ENCODE results near the gene METRNL.
"Not testable (repeated sequence)": the region's sequence is repeated elsewhere in the genome, so short reads cannot be mapped to it uniquely, and the experiment has no call there.

Gene METRNL

GRCh38 chr17:83109793-83110645 lies 30.6 kb downstream of the METRNL start:
- DNase-seq: peak; percentile 99

- DNase-seq: peak; percentile 28
Measured at GRCh38 chr17:83110735-83111134, 31.3 kb downstream of the METRNL start.

GRCh38 chr17:83111516-83112282 lies 32.3 kb downstream of the METRNL start:
- DNase-seq: no peak

- no peak for DNase-seq
Measured at GRCh38 chr17:83113381-83113780, 34.0 kb downstream of the METRNL start.

GRCh38 chr17:83113792-83114191 lies 34.4 kb downstream of the METRNL start:
- no peak for DNase-seq

GRCh38 chr17:83114706-83115105 lies 35.3 kb downstream of the METRNL start:
- no peak for DNase-seq

- no peak for DNase-seq
Measured at GRCh38 chr17:83115202-83115651, 35.8 kb downstream of the METRNL start.

GRCh38 chr17:83115832-83116231 lies 36.4 kb downstream of the METRNL start:
- DNase-seq: no peak

DNA sequence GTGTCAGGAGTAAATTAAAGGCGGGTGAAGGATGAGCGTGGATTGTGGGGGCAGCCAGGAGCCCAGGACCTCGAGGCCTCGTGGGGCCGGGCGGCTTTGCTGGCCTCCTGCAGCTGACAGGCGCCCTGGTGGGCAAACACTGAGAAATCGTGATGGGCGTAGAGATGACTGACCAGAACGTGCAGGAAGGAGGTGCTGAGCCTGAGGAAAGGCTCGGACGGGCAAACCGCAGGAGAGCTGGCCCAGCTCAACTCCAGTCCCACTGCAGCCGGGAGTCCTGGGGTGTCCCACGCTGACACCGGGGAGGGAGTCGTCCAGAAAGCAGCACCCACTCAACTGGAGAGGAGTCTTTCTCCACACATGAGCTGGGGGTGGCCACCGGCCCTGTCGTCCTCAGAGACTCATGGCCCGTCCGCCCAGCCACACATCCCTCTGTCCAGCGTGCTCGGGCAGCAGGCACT lies 36.9 kb downstream of the METRNL start:
- no peak for DNase-seq

- DNase-seq: no peak
Measured at GRCh38 chr17:83116783-83117555, 37.6 kb downstream of the METRNL start.

GRCh38 chr17:83117583-83117982 lies 38.2 kb downstream of the METRNL start:
- DNase-seq: no peak

- no peak for DNase-seq
Measured at GRCh38 chr17:83118071-83118841, 38.8 kb downstream of the METRNL start.

GRCh38 chr17:83119987-83120864 lies 40.8 kb downstream of the METRNL start:
- no peak for DNase-seq

GRCh38 chr17:83121473-83121872 lies 42.1 kb downstream of the METRNL start:
- DNase-seq: not testable (repeated sequence)

DNA sequence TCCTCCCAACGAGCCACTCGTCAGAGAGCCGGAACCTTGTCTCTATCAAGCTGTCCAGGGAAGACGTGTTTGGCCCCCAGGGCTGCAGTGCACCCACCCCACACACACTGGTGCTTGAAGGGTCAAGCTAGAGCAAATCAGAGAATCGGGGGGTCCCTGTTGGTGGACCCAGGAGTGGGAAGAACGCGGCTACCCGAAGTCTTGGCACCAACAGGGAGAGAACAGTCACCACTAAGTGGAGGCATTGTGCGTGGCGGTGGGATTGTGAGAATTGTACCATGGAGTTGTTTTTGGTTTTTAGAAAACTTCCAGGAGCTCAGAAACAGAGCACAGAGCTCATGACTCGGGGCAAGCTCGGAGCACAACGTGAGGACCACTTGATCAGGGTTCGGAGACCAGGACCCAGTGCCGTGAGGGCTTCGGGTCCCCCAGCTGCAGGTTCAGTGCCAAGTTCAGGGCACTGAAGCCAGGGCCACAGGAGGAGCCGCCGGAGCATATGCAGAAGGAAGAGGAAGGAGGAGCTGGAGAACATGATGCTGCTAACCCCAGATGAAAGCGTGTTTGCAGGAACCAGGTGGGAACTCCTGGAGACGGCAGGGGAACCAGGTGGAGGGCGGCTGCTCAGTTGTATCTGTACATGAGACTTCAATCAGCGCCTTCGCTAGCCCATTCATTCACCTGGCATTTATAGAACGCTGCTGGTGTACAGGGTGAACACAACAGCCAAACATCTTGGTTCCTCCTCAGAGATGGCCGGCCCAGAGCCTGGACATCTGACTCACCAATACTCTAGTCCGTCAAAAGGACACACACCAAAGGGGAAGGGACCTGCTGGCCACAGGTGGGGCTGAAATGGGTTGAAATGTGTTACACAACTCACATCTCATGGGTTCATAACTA lies 42.8 kb downstream of the METRNL start:
- no peak for DNase-seq

DNA sequence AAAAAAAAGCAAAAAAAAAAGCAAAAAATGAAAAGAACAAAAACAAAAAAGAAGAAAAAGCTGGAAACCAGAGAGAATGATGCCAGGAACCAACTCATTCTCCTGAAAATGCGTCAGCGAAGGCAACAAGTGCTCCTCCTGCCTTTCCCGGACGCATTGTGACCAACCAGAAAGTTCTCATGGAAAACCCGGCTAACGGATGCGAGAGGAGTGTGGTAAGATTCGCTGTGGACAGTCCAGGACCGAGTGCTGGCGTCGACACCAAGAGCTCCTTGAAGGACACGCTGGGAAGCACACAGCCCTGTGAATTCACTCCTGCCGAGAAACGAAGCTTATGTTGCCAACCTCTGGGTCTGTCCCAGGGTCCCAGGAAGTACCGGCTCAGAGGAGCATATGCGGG lies 43.4 kb downstream of the METRNL start:
- DNase-seq: no peak

DNA sequence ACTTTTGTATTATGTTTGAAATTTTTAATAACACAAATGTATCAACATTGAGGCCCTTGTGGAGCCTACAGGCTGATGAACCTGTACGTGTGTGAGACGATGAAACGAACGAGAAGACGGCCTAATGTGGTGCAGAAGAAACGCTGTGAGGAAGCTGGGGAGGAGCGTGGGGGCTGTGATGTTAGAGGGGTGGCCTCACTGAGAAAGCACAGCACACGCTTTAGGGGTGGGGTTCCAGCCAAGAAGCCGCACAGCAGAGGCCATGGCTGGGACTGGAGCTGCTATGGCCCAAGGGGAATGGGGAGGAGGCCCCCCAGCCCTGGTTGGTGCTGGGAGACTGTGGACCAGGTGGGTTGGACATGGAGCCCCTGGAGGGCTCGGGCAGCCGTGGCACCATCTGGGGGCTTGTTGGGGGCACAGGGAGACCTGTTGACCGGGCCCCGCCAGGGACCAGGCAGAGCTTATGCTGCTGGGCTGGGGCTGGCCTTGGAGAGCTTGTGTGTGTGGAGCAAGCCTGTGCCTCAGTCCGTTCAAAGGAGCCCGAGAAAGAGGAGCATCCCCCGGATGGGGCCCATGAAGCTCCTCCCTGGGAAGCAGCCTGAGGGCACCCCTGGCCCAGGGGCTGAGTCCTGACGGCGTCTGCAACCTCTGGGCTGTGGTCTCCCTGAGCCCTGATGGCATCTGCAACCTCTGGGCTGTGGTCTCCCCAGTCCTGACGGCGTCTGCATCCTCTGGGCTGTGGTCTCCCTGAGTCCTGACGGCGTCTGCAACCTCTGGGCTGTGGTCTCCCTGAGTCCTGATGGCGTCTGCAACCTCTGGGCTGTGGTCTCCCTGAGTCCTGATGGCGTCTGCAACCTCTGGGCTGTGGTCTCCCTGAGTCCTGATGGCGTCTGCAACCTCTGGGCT lies 44.7 kb downstream of the METRNL start:
- DNase-seq: no peak

DNA sequence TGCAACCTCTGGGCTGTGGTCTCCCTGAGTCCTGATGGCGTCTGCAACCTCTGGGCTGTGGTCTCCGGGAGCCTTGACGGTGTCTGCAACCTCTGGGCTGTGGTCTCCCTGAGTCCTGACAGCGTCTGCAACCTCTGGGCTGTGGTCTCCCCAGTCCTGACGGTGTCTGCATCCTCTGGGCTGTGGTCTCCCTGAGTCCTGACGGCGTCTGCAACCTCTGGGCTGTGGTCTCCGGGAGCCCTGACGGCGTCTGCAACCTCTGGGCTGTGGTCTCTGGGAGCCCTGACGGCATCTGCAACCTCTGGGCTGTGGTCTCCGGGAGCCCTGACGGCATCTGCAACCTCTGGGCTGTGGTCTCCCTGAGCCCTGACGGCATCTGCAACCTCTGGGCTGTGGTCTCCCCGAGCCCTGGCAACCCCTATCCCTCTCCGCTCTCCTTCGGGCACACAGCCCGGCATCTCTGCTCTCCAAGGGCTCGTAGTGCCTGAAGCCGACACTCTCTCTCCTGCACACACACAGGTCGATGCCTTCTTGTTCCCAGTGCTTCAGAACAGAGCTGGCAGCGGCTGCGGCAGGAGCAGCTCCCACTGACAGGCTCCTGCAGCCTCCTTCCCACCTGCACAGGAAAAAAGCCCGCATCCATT lies 45.6 kb downstream of the METRNL start:
- DNase-seq: no peak
